Right cardiac atrium (tissue), 5 donors: Measurements from ENCODE around the gene MOCS2. TPM values are rescaled to one million over a fixed set of nuclear protein-coding genes. Genes with fewer than 3 reads are reported as not detected.
"Not testable (repeated sequence)": the region's sequence is repeated elsewhere in the genome, so short reads cannot be mapped to it uniquely, and the experiment has no call there.

Source experiments
- ATAC-seq, 2 donors: fragments of 200-7000 bp; cut with Tn5 transposase; one replicate each; pipeline versions ENCODE4 v1.8.0 to v1.9.1; 2020; ENCODE audit warnings: moderate library complexity in 2 of 2, mild to moderate bottlenecking in 1 of 2
- DNase-seq, 3 donors: peaks; one replicate each; pipeline ENCODE4 v3.0.0-alpha.2; 2020
- H3K27ac ChIP-seq: one replicate; pipeline ENCODE4 v1.5.1; 2013; ENCODE audit warnings: mild to moderate bottlenecking, low read length, control low read depth, moderate library complexity
- H3K27me3 ChIP-seq: one replicate; pipeline ENCODE4 v1.6.1; 2013; ENCODE audit not compliant: control insufficient read depth, insufficient read depth
- H3K4me1 ChIP-seq: one replicate; pipeline ENCODE4 v1.6.1; 2013; ENCODE audit warnings: low read length; ENCODE audit not compliant: control insufficient read depth, insufficient read depth
- H3K4me3 ChIP-seq: one replicate; pipeline ENCODE4 v1.5.1; 2013; ENCODE audit warnings: low read length, control low read depth
- H3K9me3 ChIP-seq: one replicate; pipeline ENCODE4 v1.6.1; 2013; ENCODE audit warnings: low read length; ENCODE audit not compliant: control insufficient read depth
- WGBS: extraction: QIAGEN DNeasy Blood & Tissue Kit; methylation state at CpG from one replicate; pipeline ENCODE4 v1.1.7; 2013; 5-methylcytosine and 5-hydroxymethylcytosine counted together
- intact Hi-C, 4 donors: fragments of 100-400 bp; cut with DNase I; formaldehyde crosslinking; loops; one replicate each; pipeline versions ENCODE4 v1.11.0 to v1.14.0; 2022 to 2023
- polyA plus RNA-seq: library from polyadenylated mRNA; stranded (reverse); fragments of 200-250 nt; gene quantifications from one replicate; pipeline ENCODE4 v1.2.3, GENCODE V29; 2013
- total RNA-seq, 4 donors: library from RNA; stranded (reverse); fragmentation: NEBNext Ultra II Directional; extraction: Animal tissue kit (Norgen Biotek cat#: 25700); gene quantifications; one replicate each; pipeline ENCODE4 v1.2.1, GENCODE V29; 2021
- donor health status: healthy with polysubstance abuse.
- donor health status: DM: no; HTN: yes; CAD: no.
- donor health status: DM: no; HTN: no; CAD: no.
- donor health status: DM: no; HTN: yes; CAD: no; lungs with severe emphysema.
- donor health status: DM: yes; HTN: yes; CAD: no.

MOCS2 gene
- total and polyA plus RNA-seq, 5 donors = 77.9 to 124 (median 85.0) TPM

- Histone ChIP-seq H3K27ac (no peak overlapping the region), H3K4me1 (no peaks in the 10 kb centered on the region), H3K4me3 (no peak overlapping the region), H3K9me3 (no peaks in the 10 kb centered on the region), H3K27me3 (no peaks in the 10 kb centered on the region)
- WGBS = 67% methylated on average over 1 of the region's 1 CpG
- no peak for DNase-seq
- intact Hi-C loops = no loop called here
- ATAC-seq = no peak
Measured at GRCh38 chr5:53116597-53116996, 7.0 kb upstream of the MOCS2 start.

DNA sequence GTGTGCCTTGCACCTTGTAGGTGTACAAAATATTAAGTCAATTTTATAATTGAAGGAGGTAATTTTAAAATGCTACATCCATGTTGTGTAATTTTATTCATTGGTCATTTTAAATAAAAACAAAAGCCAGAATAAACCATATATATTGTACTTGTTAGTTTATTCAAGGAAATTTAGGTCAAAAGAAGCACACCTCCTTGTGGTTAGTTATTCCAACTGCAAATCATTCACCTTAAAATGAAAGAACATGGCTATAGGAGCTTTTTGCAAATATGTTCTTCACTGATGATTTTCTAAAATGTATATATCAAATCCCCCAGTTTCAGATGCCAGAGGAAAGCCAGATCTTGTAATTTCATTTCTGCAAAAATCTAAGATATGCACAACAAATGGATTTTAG lies 5.4 kb upstream of the MOCS2 start:
- H3K27me3 ChIP-seq = no peaks in the 10 kb centered on the region
- no peaks in the 10 kb centered on the region for H3K4me1 ChIP-seq
- ATAC-seq (no peak), DNase-seq (no peak)
- H3K27ac ChIP-seq = no peak overlapping the region
- H3K4me3 ChIP-seq = no peak overlapping the region
- intact Hi-C loops = no loop called here
- no peaks in the 10 kb centered on the region for H3K9me3 ChIP-seq

DNA sequence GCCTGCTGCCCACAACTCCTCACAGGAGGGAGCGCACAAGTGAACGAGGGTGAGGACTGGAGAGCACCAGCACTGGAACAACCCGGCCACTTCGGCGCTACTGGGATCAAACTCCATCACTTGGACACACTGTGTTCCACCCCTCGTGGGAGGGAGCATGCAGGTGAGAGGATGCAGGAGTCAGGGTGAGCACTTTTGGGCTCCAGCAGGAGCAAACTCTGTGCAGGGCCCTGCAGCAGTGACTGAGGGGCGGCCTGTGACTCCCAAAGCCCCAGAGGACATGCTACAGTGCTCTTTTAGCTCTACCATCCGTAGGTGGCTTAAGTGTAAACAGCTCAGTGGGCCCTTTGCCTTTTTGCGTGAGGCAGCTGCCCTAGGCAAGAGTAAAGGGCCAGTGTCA lies 4.4 kb upstream of the MOCS2 start:
- H3K9me3 ChIP-seq = no peaks in the 10 kb centered on the region
- intact Hi-C loops = no loop called here
- no peaks in the 10 kb centered on the region for H3K27me3 ChIP-seq
- DNase-seq (peak in 1 of 3 donors; percentile 47), ATAC-seq (no peak)
- H3K4me3 ChIP-seq = no peak overlapping the region
- 85% methylated on average over 9 of the region's 9 CpGs for WGBS
- no peaks in the 10 kb centered on the region for H3K4me1 ChIP-seq
- no peak overlapping the region for H3K27ac ChIP-seq

DNA sequence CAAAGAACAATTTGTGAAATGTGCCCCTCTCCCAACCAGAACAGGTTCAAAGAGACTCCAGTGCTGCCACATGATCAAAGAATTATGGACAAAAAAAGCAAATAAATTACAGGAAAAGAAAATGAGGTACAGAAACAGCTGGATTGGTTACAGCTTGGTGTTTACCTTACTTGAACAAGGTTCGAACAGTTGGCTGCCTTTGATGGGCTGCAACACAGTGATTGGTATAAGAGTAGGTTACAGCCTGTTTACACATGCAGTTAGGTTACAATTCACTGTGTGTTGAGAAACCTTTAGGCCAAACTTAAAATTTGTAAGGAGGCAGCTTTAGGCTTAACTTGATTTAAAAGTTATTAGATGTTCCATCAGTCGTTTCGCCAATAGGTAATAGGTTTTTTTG lies 3.4 kb upstream of the MOCS2 start:
- no peak for ATAC-seq
- no peaks in the 10 kb centered on the region for H3K27me3 ChIP-seq
- no peaks in the 10 kb centered on the region for H3K9me3 ChIP-seq
- no peak overlapping the region for H3K4me3 ChIP-seq
- WGBS = 91% methylated on average over 3 of the region's 3 CpGs
- DNase-seq = no peak
- H3K27ac ChIP-seq = no peak overlapping the region
- H3K4me1 ChIP-seq = no peaks in the 10 kb centered on the region
- intact Hi-C loops = no loop called here

- ATAC-seq, H3K27me3 ChIP-seq, H3K9me3 ChIP-seq, H3K4me1 ChIP-seq, intact Hi-C loops, H3K27ac ChIP-seq, DNase-seq, H3K4me3 ChIP-seq: not testable (repeated sequence)
- 92% methylated on average over 6 of the region's 6 CpGs for WGBS
Measured at GRCh38 chr5:53112307-53112706, 2.8 kb upstream of the MOCS2 start.

DNA sequence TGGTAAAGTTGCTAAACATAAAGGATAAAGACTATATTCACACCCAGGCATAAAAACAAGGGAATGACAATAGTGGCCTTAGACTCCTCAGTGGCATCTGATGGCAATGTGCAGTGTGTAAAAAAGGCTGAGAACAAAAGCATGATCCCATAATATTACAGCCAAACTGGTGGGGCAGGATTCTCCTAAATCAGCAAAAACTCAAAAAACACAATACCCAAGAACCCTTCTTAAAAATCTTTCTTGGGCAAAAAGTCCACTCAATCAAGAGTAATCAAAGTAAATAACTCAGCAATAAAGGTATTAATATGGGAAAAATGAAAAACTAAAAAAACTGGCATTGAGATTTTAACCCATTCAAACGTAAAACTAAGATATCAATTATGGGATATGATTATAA lies 1.6 kb upstream of the MOCS2 start:
- H3K4me1 ChIP-seq = no peaks in the 10 kb centered on the region
- H3K9me3 ChIP-seq = no peaks in the 10 kb centered on the region
- no peaks in the 10 kb centered on the region for H3K27me3 ChIP-seq
- no peak for ATAC-seq
- intact Hi-C loops = no loop called here
- WGBS = 95% methylated on average over 1 of the region's 1 CpG
- no peak overlapping the region for H3K27ac ChIP-seq
- DNase-seq = no peak
- H3K4me3 ChIP-seq = no peak overlapping the region

- peak in 1 of 2 donors; percentile 4 for ATAC-seq
- Histone ChIP-seq H3K27ac (no peak overlapping the region), H3K4me1 (no peaks in the 10 kb centered on the region), H3K27me3 (no peaks in the 10 kb centered on the region), H3K9me3 (no peaks in the 10 kb centered on the region), H3K4me3 (peak overlapping the region; percentile 81)
- intact Hi-C loops = no loop called here
- DNase-seq = peak in 1 of 3 donors; percentile 31
- WGBS = 27% methylated on average over 6 of the region's 6 CpGs
Measured at GRCh38 chr5:53110156-53110555, 599 bp upstream of the MOCS2 start.

GRCh38 chr5:53109056-53109442 lies 508 bp downstream of the MOCS2 start:
- WGBS = 2% methylated on average over 11 of the region's 11 CpGs
- no peaks in the 10 kb centered on the region for H3K9me3 ChIP-seq
- H3K27me3 ChIP-seq = no peaks in the 10 kb centered on the region
- ATAC-seq (peak in 1 of 2 donors; percentile 7), DNase-seq (no peak)
- H3K27ac ChIP-seq = no peak overlapping the region
- H3K4me3 ChIP-seq = peak overlapping the region; percentile 81
- intact Hi-C loops = no loop called here
- H3K4me1 ChIP-seq = no peaks in the 10 kb centered on the region

GRCh38 chr5:53105611-53106300 lies 3.8 kb downstream of the MOCS2 start:
- Histone ChIP-seq H3K9me3 (no peaks in the 10 kb centered on the region), H3K4me1 (no peaks in the 10 kb centered on the region), H3K27ac (no peak overlapping the region), H3K4me3 (no peak overlapping the region), H3K27me3 (no peaks in the 10 kb centered on the region)
- DNase-seq = no peak
- ATAC-seq = no peak
- 82% methylated on average over 5 of the region's 5 CpGs for WGBS
- intact Hi-C loops = no loop called here

DNA sequence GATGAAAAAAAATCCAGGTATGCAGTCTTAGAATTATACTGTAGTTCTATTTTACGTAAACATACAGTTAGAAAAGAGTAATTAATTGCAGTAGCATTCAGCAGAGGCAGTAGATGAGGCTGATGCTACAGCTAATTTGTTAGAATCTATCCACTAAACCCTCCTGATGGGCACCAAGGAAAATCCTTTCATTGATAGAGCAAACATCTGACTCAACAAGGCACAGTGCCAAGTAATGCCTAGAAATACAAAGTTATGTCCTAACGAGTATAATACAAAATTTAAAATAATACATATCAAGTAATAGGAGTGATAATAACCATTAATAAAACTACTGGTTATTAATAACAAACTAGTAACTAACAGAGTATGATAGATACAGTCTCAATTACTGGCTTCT lies 9.0 kb downstream of the MOCS2 start:
- intact Hi-C loops = no loop called here
- Histone ChIP-seq H3K9me3 (no peaks in the 10 kb centered on the region), H3K4me1 (no peaks in the 10 kb centered on the region), H3K27ac (no peak overlapping the region), H3K27me3 (no peaks in the 10 kb centered on the region), H3K4me3 (no peak overlapping the region)
- ATAC-seq (no peak), DNase-seq (no peak)
- 77% methylated on average over 2 of the region's 2 CpGs for WGBS

- Histone ChIP-seq H3K4me3 (no peak overlapping the region), H3K27me3 (no peaks in the 10 kb centered on the region), H3K9me3 (no peaks in the 10 kb centered on the region), H3K27ac (no peak overlapping the region), H3K4me1 (no peaks in the 10 kb centered on the region)
- ATAC-seq (no peak), DNase-seq (no peak)
- intact Hi-C loops = loop anchor here in 2 of 4 donors (5.0 to 10.0 kb wide), 2 partner anchors 145 to 152 kb away; no protein-coding TSS in a partner anchor
- WGBS = 60% methylated on average over 2 of the region's 2 CpGs
Measured at GRCh38 chr5:53099546-53099945, 10.0 kb downstream of the MOCS2 start.
